NCI-H1436 treated with DMSO at 0.1 percent for 48 hours (cell line): ENCODE measurements around the gene FAM13C.

Experiments used
- DNase-seq: peaks from one replicate; lab custom pipeline; 2025; lab: John Stamatoyannopoulos, UW

Gene FAM13C

DNA sequence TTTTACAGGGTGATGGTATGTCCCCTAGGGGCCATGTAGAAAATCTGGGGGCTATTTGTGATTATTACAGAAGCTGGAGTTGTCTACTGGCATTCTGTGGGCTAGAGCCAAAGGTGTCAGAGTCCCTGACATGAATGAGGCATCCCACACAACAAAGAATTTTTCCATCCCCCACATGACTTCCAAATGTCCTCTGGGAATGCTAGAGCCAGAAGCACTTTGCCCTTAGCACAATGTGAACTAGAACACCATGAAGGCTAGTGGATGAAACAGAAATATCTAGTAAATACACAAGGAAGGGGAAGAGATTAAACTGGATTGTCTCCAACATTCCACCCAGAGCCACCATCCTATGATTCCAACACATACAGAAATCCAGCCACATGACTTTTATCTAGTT lies 46.9 kb downstream of the FAM13C start:
- no peak for DNase-seq

DNA sequence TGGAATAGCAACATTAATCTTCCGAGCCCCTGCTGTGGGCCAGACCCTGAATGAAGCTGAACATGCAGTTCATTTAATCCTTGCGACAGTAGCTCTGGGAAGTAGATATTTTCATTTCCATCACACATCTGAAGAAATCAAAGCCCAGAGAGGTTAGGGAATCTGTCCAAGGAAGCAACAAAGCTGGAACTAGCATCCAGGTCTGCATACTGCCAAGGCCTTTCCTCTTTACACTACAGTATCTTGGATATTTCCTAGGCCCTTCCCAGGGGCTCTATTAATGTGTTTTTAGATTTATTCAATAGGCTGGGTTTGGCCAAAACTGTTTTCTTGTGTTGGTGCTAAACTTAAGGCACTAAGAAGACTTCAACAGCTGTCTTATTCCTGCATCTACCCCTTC lies 48.1 kb downstream of the FAM13C start:
- DNase-seq, result no peak

DNA sequence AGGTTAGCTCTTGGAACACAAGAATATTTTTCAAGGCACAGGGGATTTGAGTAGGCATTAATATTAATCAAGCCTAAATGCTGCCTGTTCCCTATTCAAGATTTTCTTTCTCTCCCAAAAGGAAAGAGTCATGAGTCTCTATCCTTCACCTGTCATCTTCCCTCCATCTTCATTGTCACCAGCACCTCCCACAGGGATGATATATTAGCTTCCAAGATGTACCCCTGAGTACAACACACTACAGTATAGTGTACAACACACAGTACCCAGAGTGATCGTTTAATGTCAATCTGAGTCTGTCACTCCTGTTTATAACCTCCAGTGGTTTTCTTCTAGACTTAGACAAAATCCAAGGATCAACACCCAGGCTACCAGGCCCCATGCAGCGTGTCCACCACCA lies 50.1 kb downstream of the FAM13C start:
- no peak for DNase-seq

DNA sequence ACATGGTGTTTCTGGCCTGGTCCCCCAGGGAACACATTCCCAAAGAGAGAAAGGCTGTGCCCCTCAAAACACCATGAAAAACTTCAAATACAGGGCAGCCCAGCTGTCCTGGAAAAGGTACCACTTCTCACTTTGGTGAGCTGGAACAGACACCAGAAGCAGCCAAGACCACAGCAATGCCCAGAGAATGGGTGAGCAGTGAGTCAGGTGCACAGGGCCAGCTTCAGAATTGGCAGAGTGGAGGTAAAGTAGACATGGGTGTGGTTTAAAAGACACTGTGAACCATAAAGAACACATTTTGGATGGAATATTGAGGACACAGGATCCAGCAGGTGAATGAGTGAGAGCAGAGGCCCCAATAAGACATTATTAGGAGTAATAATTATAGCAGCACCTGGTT lies 51.3 kb downstream of the FAM13C start:
- DNase-seq, result no peak

DNA sequence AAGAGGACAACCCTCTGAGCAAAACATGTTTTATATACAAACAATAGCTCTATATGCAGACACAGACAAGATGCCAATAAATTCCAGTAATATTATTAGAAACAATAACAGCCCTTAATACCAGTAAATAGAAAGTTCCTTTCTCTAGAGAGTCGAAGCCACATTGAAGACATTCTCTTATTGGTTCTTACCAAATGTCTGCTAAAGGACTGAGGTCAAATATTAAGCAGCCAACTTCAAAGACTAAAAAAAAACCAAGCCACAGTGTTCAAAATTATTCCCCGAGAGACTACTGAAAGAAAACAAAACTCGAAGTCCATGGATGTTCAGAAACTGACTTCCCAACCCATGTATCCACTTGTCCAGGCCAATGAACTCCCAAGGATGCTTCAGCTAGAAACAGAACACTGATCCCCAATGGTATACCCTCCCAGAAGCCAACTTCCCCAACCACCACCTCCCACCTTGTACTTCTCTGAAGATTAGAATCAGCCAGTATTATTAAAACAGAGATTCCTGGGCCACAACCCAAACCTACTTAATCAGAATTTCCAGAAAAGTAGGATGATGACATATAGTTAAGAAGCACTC lies 51.9 kb downstream of the FAM13C start:
- DNase-seq, result no peak

DNA sequence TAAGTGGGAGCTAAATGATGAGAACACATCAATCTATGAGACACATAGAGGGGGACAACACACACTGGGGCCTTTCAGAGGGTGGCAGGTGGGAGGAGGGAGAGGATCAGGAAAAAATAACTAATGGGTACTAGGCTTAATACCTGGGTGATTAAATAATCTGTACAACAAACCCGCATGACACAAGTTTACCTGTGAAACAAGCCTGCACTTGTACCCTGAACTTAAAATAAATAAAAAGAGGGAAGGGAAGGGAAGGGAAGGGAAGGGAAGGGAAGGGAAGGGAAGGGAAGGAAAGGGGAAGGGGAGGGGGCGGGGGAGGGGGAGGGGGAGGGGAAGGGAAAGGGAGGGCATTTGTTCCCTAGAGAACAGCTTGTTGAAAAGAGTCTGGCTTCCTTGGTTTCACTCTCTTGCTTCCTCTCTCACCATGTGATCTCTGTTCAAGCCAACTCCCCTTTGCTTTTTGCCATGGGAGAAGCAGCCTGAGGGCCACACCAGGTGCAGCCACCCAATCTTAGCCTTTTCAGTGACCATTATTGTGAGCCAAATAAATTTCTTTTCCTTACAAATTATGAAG lies 57.7 kb downstream of the FAM13C start:
- no peak for DNase-seq

DNA sequence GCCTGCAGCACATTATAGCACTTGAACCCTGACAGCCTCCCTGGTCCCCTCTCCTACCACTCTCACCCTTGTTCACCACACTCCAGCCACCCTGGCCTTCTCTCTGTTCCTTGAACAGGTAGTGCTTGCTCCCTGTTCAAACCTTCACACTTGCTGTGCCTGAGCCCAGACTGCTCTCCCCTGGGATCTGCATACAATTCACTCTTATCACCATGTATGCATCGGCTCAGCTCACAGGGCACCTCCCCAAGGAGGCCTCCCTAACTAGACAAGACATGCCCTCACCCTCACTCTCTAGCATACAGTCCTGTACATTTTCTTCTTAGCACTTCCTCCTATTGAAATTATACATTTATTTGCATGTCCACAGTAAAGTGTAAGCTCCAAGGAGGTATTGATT lies 59.3 kb downstream of the FAM13C start:
- peak; percentile 41 for DNase-seq

DNA sequence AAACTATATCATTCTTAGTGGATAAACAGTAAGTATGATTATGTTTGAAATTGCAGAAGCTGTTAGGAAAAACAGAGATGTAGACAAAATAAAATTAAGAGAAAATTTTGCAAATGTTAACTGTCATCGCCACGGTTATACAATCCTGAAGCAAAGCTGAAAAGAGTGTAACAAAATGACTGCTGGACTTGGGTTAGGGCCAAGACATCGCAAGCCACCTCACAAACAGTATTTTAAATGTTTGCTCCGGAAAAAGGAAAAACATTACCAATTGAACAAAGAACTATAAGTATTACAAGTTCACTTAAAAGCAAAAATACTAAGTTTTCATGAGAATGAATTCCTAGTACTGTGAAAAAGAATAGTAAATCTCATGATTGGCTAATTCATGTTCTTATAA lies 60.0 kb downstream of the FAM13C start:
- no peak for DNase-seq

DNA sequence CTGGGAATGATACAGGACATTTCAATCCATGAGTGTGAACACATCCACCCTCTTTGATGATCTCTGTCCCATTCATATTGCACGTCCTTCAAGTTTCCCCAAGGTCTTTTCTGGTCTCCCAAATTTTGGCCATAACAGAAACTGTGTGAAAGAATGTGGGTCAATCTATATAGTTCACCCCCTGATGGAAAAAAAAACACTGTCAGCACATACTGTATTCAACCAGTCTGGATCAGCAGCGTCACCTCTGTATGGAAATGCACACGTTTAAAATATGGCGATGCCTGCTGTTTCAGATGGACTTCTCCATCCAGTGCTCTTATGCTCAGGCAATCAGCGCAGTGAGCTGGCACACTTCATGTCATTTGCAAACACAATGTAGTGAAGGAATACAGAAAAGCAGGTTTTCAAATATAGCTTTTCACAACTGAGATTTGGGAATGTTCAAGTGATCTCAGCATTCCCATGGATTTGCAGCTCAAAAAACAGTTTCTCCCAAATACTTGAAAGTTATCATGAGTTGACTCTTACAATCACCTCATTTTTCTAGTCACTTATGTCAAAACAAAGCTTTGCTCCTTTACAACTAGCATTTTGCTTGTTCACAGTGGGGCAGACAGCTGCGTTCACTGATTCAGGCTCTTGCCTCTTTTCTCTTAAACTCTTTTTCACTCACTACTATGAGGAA lies 61.1 kb downstream of the FAM13C start:
- DNase-seq, result no peak

DNA sequence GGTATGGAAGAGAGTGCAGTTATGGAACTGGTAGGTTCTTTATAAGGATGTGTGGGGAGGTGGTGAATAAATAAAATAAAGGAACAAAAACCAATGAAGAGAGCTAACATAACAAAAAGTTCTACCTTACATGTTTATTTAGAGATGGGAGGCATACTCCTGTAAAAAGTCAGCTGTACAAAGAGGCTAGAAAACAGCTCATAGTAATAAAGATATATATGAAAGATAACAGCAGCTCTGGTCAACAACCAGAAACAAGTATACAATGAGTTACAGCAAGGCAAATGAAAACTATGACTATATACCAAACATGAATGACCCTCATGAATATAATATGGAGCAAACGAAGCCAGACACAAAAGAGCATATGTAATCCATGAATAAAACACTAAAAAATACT lies 62.0 kb downstream of the FAM13C start:
- DNase-seq, result no peak

DNA sequence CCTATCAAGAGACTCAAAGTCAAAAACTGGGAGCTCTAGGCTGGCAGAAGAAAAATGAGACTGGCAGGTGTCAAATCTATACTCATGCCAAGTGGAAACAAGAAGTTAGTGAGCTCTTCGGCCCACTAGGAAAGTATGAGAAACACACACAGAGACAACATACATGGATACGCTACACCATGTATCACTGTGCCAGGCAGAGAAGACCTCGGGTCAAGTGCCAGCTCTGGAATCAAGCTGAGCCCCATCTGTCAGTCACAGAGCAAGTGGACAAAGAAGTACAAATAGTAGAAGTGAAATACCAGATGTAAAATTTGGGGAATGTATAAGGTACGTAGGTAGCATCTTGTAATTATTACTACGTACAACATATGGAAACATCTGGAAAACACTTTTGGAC lies 62.4 kb downstream of the FAM13C start:
- DNase-seq, result no peak

DNA sequence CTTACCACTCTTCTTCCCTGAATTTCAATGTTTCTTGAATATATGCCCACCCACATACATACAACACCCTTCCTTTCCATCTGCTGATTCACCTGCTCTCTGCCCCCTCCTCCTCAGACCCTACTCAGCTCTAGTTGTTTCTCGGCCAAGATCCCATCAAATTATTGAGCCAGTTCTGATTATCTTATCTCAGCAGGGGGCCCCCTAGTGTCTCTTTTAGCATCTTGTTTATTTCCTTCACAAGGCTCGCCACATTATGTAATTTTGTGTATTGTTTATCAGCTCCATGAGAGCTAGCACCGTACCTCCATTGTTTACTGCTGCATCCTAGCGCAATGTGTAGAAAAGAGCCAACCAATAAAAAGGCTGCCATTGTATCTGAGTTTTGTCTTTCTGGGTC lies 71.9 kb downstream of the FAM13C start:
- DNase-seq, result no peak

DNA sequence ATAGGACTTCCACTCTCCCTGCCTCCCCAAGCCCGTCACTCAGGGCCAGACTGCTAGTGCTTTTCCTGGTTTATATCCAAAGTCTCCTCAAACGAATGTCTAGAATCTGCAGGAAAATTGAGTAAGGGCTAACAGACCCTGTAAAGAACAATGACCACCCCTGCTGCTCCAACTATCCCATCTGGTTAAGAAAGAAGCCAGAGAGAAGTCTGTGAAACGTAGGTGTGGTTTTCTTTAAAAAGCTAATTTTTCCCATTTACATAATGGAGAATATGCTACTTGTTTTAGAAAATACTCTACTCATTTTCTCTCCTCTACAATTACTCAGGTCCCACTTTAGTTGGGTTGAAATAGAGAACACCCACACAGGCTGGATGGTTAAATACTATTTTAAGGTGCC lies 72.5 kb downstream of the FAM13C start:
- no peak for DNase-seq

DNA sequence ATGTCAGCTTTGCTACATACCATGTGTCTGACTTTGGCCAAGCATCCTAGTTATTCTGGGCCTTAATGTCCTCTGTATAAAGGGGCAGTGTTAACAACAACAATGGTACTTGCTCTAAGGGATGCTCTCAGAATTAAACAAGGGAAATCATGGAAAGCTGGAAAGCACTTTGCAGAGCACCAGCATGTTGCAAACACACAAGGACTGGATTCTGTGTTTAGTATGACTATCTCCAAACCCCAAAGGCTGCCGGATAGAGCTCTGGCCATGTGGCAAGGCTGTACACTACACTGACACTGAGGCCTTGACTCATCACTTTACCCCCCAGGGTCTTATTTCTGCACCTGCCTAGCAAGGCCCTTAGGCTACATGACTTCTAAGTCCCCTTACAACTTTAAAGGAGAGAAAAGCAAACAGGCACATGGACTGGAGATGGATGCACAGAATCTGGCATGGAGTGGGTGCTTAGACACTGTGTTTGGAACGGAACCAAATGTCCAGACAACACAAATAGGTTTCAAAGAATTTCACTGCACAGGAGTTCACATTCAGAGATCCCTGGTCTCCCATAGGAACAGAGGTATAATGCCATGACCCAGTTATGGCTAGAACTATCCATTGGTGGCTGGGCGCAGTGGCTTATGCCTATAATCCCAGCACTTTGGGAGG lies 74.6 kb downstream of the FAM13C start:
- no peak for DNase-seq

DNA sequence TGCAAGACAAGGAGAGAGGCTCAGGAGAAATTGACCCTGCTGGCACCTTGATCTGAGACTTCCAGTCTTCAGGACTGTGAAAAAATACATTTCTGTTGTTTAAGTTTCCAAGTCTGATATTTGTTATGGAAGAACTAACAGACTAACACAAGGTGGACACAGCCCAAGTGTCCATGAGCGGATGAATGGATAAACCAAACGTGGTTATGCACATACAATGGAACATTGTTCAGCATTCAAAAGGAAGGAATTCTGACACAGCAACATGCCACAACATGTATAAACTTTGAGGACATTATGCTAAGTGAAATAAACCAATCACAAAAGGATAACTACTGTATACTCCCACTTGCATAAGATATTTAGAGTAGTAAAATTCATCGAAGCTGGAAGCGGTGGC lies 76.5 kb downstream of the FAM13C start:
- DNase-seq, result no peak

DNA sequence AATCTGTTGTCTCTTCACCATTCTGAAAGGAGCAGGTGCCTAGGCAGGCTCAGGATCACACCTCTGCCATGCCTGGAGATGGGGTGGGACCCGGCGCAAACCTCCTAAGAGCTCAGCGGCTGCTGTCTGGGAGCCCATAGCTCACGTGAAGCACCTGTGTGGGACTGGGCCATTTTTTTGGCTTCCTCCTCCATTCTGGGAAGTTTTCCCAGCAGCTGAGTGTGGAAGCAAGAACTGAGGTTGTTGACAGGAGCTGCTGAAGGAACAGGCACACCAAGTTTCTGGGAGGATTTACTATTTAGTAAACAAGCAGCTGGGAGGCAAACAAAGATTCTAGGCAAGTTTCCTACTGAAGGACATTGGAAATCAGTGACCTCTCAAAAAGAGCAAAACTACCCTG lies 77.3 kb downstream of the FAM13C start:
- no peak for DNase-seq

DNA sequence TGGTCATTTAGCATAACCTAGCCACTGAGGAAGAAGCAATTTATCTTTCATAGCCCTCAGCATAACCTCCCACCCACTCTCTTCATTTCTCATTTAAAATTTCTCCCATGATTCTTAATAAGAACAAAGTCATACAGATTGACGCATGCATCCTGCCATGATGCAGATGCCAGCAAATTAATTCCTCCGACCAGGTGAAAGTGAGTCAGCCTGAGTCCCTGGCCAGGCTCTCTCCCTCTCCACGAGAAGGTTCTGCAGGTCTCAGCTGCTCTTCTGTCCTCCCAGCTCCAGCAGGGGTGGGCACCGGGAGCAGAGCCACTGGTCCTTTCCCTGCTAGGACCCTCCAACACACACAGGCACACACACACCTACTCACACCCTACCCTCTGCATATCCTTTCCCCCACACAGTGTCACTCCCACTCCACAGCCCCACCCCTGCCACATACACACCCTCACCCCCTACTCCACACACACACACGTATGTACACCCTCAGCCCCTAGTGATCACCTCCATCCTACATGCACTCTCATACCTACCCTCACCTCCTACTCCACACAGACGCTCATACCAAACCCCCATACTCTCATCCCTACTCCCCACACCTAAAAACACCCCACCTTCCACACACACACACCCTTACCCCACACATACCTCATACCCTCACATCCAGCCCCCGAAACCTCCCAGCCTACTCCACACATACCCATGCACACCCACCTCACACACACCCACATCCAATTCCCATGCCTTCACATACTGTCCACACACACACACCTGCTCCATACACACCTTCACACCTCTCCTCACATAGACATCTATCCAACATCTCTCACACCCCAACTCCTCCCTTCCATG lies 78.0 kb downstream of the FAM13C start:
- no peak for DNase-seq

DNA sequence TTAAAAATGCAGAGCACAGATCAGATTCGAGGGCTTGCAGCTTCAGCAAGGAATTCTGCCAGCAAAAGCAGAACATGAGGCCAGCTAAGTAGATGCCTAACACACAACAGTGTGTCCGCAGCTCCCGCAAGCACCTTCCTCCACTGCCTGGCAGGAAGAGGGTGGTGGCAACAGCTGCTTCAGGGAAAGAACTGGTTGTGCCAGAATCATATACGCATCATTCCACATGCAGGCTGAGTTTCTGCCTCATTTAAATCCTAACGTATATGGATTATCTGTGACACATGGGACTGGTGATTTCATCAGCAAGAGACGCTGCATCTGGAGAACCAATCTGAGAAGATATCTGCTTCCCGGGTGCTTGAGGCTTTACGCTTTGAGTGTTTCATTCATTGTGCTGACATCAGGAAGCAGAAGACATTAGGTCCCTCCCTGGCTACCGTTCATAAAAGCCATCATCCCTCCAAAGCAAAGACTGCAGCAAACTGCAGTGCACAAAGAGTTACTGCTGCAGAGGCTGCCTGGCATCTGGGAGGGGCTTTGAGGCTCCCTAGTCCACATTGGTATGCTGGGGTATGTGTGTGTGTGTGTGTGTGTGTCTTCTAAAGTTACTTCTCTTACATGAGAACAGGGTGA lies 78.8 kb downstream of the FAM13C start:
- DNase-seq, result no peak

DNA sequence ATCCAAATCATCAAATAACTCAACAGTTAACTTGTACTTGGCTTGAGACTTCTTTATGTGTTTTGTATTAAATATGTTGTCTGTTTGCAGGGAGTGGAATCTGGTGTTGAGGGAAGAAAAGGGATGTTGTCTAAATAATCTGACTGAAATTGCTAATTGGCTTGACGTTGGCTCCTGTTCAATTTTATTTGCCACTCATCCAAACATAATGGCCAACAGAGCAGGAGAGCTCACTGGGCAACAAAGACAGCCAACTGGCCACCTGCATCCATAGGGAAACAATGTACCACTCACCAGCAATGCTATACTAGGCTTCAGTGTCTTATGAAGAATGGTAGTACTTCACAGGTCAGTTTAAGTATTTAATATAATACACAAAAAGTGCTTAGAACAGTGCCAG lies 80.5 kb downstream of the FAM13C start:
- no peak for DNase-seq

DNA sequence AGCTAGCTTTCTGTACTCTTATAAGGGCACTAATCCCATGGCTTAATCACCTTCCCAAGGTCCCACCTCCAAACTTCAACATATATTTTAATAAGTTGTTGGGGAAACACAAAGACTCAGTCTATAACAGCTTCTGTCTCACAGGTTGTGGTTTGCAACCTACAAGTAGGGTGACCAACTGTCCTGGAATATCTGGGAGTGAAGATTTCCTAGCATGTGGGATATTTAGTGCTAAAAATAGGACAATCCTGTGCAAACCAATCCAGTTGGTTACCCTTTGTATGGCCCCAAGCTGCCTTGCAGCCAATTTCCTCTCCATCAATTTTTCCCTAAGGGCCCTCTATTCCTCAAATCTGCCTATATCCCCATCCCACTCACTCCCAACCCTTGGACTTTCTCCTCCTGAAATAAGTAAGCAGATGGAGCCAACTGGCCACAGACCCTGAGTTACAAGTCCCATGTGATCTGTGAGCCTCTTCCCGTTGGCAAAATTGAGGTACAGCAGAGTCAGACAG lies 82.3 kb downstream of the FAM13C start:
- DNase-seq, result no peak

DNA sequence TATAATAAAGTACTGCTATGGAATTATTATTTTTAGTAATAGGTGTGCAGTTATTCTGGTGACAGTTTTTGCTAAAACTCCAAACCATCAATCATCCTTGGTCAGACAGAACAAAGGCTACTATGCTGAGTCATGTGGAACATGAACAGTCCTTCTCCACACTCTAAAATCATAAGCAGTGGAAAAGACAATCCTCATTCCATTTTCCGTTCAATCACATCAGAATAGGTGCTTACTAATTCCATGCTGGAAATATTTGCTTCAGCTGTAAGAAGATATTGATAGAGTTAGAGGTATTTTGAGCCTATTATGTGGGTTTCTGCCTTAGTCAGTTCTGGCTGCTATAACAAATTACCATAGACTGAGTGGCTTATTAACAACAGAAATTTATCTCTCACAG lies 82.9 kb downstream of the FAM13C start:
- DNase-seq, result no peak

DNA sequence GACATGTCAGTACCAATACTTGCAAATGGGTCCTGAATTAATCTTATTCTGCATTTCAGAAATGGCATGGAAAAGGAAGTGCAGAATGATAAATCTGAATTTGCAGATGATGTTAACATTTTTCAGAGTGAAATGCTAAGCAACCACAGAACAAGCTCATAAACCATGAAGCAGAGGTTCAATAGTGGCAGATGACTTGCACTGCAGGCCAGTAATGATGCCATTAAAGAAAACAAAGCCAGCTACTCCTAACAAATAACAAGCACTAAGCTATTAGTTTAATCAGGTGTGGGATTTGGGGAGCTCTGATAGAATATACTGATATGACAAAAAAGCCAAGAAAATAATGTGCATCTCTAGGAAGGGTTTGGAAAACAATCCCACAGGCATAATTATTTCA lies 85.4 kb downstream of the FAM13C start:
- no peak for DNase-seq
